ENCODE results near the gene UCN3.
"Not testable (repeated sequence)": the region's sequence is repeated elsewhere in the genome, so short reads cannot be mapped to it uniquely, and the experiment has no call there.

Gene UCN3

DNA sequence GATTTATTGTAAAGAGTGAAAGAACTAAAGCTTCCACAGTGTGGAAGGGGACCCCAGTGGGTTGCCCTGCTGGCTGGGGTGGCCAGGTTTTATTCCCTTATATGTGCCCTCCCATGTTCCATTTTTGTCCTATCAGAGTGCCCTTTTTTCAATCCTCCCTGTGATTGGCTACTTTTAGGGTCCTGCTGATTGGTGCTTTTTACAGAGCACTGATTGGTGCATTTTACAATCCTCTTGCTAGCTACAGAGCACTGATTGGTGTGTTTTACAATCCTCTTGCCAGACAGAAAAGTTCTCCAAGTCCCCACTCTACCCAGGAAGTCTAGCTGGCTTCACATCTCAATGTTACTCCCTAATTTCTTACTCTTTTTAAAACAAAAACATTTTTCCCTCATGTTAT lies 46.0 kb downstream of the UCN3 start:
- not testable (repeated sequence) for DNase-seq

DNA sequence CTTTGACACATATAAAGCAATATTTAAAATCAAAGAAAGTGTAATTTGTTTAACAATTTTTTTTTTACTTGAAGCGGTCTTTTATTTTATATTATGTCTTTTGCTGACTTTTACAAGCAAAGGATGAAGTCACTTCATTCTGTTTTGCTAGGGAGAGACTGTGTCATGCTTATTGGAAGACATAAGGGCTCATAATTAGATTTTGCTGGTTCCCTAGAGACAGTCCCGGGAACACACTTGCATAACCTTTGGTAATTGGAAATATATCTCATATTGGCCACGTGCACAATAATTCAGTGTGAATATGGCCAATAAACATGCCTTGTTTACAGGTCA lies 47.1 kb downstream of the UCN3 start:
- DNase-seq, result no peak

DNA sequence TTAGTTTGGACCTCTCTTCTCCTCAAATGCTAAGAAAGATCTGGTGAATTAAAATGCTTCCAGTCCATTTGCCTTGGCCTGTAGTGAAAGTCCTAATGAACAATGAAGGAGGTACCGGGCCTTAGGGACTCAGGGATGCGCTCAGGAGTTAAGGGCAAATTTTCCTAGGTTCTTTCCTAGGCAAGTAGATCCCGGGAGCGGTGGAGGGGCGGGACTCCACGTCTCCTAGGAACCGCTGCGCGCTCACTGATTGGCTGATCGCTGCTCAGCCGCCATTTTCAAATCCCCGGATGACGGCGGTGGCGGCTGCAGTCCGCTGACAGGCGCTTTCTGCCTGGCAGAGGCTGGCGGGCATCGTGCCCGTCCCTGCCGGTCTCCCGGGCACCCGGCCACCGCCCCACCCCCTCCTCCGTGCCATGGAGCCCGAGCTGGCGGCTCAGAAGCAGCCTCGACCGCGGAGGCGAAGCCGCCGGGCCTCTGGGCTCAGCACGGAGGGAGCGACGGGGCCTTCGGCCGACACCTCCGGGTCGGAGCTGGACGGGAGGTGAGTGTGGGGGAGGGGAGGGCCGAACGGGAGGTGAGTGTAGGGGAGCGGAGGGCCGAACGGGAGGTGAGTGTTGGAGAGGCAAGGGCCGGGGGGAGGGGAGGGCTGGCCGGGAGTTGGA lies 47.6 kb downstream of the UCN3 start, which contains the start of gene NET1:
Gene NET1 (plus strand): TSS at position 281 of the 665 bp plus-strand sequence. CDS start 136 bp downstream, at position 417.
- DNase-seq, result peak; percentile 92

DNA sequence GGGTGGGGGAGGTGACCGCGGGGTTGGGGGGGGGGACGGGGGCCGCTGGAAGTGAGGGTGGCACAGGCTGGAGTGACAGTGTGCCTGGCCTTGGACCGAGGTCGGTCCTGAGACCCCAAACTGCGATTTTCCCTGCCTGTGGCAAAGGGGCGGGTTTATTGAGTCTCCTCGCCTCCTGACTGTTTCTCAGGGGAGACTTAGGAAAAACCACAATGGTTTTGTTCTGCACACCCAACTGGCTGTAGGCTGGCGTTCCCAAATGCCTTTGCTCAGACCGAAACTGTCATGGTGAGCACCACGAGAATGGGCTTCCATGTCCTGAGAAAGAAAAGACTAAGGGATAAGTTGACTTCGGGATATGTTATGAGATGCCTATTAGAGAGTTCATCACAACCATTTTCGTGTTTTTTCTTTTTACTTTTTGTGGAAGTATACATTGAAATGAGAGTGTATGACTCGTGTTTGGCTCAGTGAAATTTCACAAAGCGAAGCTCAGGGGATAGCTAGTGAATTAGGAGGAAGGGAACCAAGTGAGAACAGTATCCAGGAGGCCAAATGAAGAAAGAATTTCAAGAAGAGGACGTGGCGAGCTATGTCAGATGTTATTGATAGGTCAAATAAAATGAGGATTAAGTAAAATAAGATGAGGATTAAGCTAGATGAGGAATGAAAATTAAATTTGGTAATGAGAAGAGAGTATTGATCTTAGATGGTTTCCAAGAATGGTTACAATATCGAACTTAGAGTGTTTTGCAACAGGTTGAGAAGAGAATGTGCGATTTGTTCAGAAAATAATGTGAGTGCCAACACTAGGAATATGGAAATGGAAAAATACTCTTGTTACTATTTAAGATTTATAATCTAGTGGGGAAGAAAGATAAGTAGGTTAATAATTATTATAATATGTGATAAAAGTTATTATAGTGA lies 48.5 kb downstream of the UCN3 start:
- peak; percentile 33 for DNase-seq

DNA sequence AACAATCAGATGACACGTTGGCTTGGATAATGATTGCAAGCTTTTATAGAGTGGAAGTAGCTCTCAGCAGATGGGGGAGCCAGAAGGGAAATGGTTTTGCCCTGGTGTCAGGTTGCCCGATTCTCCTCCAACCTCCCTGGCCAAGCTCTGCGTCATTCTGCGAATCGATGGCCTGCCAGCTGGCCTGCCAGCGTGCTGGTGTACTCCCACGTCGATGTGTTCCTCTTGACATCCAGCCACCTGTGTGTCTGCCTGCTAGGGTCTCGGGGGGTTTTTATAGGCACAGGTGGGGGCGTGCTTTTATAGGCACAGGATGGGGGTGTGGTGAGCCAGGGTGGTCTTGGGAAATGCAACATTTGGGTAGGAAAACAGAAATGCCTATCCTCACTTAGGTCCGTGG lies 52.2 kb downstream of the UCN3 start:
- DNase-seq, result no peak

DNA sequence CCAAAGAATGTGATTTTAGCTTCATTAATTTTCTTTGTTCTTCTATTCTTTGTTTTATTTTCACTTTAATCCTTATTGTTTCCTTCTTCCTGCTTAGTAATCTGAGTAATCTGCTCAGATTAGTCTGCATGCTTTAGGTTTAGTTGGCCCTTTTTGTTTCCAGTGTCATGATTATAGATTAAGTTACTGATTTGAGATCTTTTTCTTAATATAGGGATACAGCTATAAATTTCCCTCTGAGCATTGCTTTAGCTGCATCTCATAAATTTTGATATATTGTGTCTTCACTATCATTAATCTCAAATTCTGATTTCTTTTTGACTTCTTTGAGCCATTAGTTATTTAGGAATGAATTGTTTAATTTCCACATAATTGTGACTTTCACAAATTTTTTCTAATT lies 53.8 kb downstream of the UCN3 start:
- no peak for DNase-seq

DNA sequence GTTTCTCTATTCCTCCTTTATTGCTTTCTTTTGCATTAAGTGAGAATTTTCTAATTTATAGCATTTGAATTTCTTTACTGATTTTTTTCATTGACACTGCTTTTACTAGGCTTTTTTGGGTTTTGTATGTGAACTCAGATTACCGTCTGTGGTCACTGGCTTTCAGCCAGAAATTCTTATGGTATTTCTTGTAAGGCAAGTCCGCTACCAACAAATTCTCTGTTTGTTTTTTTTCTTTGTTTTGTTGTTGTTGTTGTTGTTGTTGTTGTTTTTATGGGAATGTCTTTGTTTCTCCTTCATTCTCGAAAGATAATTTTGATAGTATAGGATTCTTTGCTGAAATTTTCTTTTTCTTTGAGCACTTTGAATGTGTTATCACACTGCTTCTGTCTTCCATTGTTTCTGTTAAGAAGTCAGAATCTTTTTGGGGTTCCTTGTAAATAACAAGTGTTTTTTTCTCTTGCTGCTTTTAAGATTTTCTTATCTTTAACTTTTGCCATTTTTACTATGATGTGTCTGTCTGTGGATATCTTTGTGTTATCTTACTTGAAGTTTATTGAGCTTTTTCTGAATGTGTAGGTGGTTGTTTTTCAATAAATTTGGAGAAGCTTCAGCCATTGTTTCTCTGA lies 54.8 kb downstream of the UCN3 start:
- no peak for DNase-seq

DNA sequence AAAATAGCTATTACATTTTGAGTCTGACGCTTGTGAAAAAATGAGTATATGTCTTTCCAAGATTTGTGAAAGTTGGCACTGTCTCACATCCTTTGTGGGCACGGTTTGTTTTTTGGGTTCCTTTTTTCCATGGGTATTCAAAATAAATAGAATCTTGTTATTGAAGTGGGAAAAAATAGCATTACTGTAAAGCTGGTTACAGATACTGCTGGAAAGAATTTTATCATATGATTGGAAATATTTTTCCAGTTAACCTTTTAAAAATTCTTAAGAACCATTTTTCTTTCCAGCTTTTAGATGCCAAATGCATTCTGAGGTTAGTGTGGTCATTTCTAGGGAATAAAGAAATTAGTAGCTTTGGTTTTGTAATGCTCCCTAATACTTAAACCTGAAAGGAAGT lies 59.0 kb downstream of the UCN3 start:
- no peak for DNase-seq
